Gastrocnemius medialis (tissue), 4 donors: Measurements from ENCODE around the gene GINS2. TPM values are rescaled to one million over a fixed set of nuclear protein-coding genes. Genes with fewer than 3 reads are reported as not detected.
A peak's percentile ranks its signal among the peaks of the same experiment; 100 is the strongest.

Source experiments
- ATAC-seq, 2 donors: fragments of 150-250 bp; one replicate each; pipeline ENCODE4 v1.9.1; 2016
- DNase-seq, 2 donors: peaks; one replicate each; pipeline ENCODE4 v3.0.0-alpha.2; 2019
- H3K27ac ChIP-seq, 4 donors: fragments of 200-600 bp; sonication (generic); 1 replicate in 1 of 4; 2 replicates in 3 of 4; pipeline ENCODE4 v1.5.1; 2016 to 2018; ENCODE audit warnings: mild to moderate bottlenecking in 2 of 4, moderate library complexity in 1 of 4
- H3K27me3 ChIP-seq, 3 donors: fragments of 200-600 bp; sonication (generic) in 2 of 3; 1 replicate in 1 of 3; 2 replicates in 2 of 3; pipeline versions ENCODE4 v1.5.1 to v1.6.0; 2016 to 2019; ENCODE audit warnings: mild to moderate bottlenecking in 1 of 3, moderate library complexity in 1 of 3
- H3K36me3 ChIP-seq, 2 donors: fragments of 200-600 bp; sonication (generic) in 1 of 2; one replicate each; pipeline ENCODE4 v1.5.1; 2017 to 2018
- H3K4me1 ChIP-seq, 2 donors: fragments of 200-600 bp; sonication (generic) in 1 of 2; one replicate each; pipeline ENCODE4 v1.5.1; 2016 to 2017; ENCODE audit warnings: mild to moderate bottlenecking in 2 of 2
- H3K4me3 ChIP-seq, 4 donors: fragments of 200-600 bp; sonication (generic) in 3 of 4; 1 replicate in 1 of 4; 2 replicates in 3 of 4; pipeline ENCODE4 v1.5.1; 2016 to 2019; ENCODE audit warnings: mild to moderate bottlenecking in 2 of 4
- H3K9me3 ChIP-seq, 3 donors: fragments of 200-600 bp; sonication (generic) in 2 of 3; 1 replicate in 1 of 3; 2 replicates in 2 of 3; pipeline ENCODE4 v1.5.1; 2016 to 2019
- CTCF ChIP-seq, 5 experiments: fragments of 450-650 bp in 3 of 5; fragments of 200-600 bp in 2 of 5; sonication (generic) in 2 of 5; IDR thresholded peaks in 4 of 5; conservative IDR thresholded peaks in 1 of 5; 1 replicate in 4 of 5; 2 replicates in 1 of 5; pipeline ENCODE4 v1.5.1; 2016 to 2019; ENCODE audit warnings: antibody characterized with exemption in 5 of 5, mild to moderate bottlenecking in 3 of 5, moderate library complexity in 3 of 5
- POLR2A ChIP-seq, 2 donors: fragments of 450-650 bp; IDR thresholded peaks; one replicate each; pipeline ENCODE4 v1.6.1; 2017; ENCODE audit warnings: antibody characterized with exemption in 2 of 2, mild to moderate bottlenecking in 2 of 2, moderate library complexity in 2 of 2
- in situ Hi-C, 4 donors: fragments of 200-750 bp; cut with MboI; loops; one replicate each; pipeline versions ENCODE4 v1.15.0 to v1.8.0; 2017; ENCODE audit warnings: low sequenced_read_pairs in 4 of 4
- intact Hi-C: fragments of 100-400 bp; cut with DNase I; formaldehyde crosslinking; loops from one replicate; pipeline ENCODE4 v1.15.1; 2023; ENCODE audit warnings: low total_unique reads
- total RNA-seq, 4 donors: library from RNA; depleted of rRNA; stranded (reverse); fragments of >200 nt; gene quantifications; one replicate each; pipeline versions ENCODE4 v1.1.0 to v1.2.3, GENCODE V29; 2016

The GINS2 gene
- total RNA-seq, 4 donors from 2014 or later, result 0.33 to 1.6 (median 1.6) TPM; not detected in 1

- in situ Hi-C loops, result no loop called here
- Histone ChIP-seq H3K27me3 (no peaks in the 10 kb centered on the region), H3K9me3 (no peaks in the 10 kb centered on the region), H3K27ac (peak overlapping the region in 3 of 4 donors; percentile 41 to 60 (median 59)), H3K4me3 (no peak overlapping the region), H3K4me1 (peaks cover 13 to 22% of the 10 kb centered on the region in 2 donors), H3K36me3 (peaks cover 0 to 36% of the 10 kb centered on the region in 2 donors)
- intact Hi-C loops, result no loop called here
- ATAC-seq (peak in 1 of 2 donors; percentile 18), DNase-seq (no peak)
- no peak for TF ChIP-seq CTCF (IDR thresholded peaks at IDR 0.05 in 4 of 5, conservative IDR thresholded peaks at IDR 0.05 in 1 of 5)
- TF ChIP-seq POLR2A (IDR thresholded peaks at IDR 0.05), result no peak
These were observed 36.1 kb downstream of the GINS2 start for GRCh38 chr16:85652431-85653221.

GRCh38 chr16:85651629-85652430, 36.9 kb downstream of the GINS2 start:
- intact Hi-C loops, result no loop called here
- H3K36me3 ChIP-seq, result peaks cover 0 to 28% of the 10 kb centered on the region in 2 donors

GRCh38 chr16:85650844-85651628, 37.7 kb downstream of the GINS2 start:
- H3K36me3 ChIP-seq, result peaks cover 0 to 21% of the 10 kb centered on the region in 2 donors
- no peak overlapping the region for H3K4me3 ChIP-seq
- H3K27me3 ChIP-seq, result no peaks in the 10 kb centered on the region
- no peak for DNase-seq
- peaks cover 13 to 17% of the 10 kb centered on the region in 2 donors for H3K4me1 ChIP-seq
- in situ Hi-C loops (no loop called here), intact Hi-C loops (no loop called here)
- TF ChIP-seq CTCF (IDR thresholded peaks at IDR 0.05 in 4 of 5, conservative IDR thresholded peaks at IDR 0.05 in 1 of 5) (no peak), POLR2A (IDR thresholded peaks at IDR 0.05) (no peak)
- peak overlapping the region; percentile 27 to 57 (median 42) for H3K27ac ChIP-seq
- no peaks in the 10 kb centered on the region for H3K9me3 ChIP-seq
- ATAC-seq, result no peak

More at GRCh38 chr16:85651629-85652430, 36.9 kb downstream of the GINS2 start:
- TF ChIP-seq POLR2A (IDR thresholded peaks at IDR 0.05), result no peak
- no peak for TF ChIP-seq CTCF (IDR thresholded peaks at IDR 0.05 in 4 of 5, conservative IDR thresholded peaks at IDR 0.05 in 1 of 5)
- H3K4me3 ChIP-seq, result no peak overlapping the region
- H3K4me1 ChIP-seq, result peaks cover 13 to 17% of the 10 kb centered on the region in 2 donors
- DNase-seq, result no peak
- peak overlapping the region; percentile 27 to 59 (median 42) for H3K27ac ChIP-seq
- ATAC-seq, result peak; percentile 10 to 13
- H3K27me3 ChIP-seq, result no peaks in the 10 kb centered on the region
- in situ Hi-C loops, result no loop called here
- H3K9me3 ChIP-seq, result no peaks in the 10 kb centered on the region

GRCh38 chr16:85650135-85650843, 38.5 kb downstream of the GINS2 start:
- peaks cover 0 to 14% of the 10 kb centered on the region in 2 donors for H3K36me3 ChIP-seq
- no peak overlapping the region for H3K4me3 ChIP-seq
- no peaks in the 10 kb centered on the region for H3K9me3 ChIP-seq
- no peak overlapping the region for H3K27ac ChIP-seq
- no peaks in the 10 kb centered on the region for H3K27me3 ChIP-seq
- peaks cover 13 to 17% of the 10 kb centered on the region in 2 donors for H3K4me1 ChIP-seq
- ATAC-seq (no peak), DNase-seq (no peak)
- in situ Hi-C loops, result no loop called here
- TF ChIP-seq POLR2A (IDR thresholded peaks at IDR 0.05), result no peak
- TF ChIP-seq CTCF (IDR thresholded peaks at IDR 0.05 in 4 of 5, conservative IDR thresholded peaks at IDR 0.05 in 1 of 5), result no peak
- intact Hi-C loops, result no loop called here
